ENCODE measurements around the gene KIAA1328.

GRCh38 chr18:36887864-36888263 is 58.9 kb downstream of the KIAA1328 start:
- TF ChIP-seq EP300 (IDR thresholded peaks at IDR 0.05) (no peak), POLR2A (IDR thresholded peaks at IDR 0.05) (no peak)
